IPS-NIHi11 (cell line): ENCODE data around the gene PLCB3.

ENCODE experiments used
- DNase-seq: peaks from one replicate; pipeline ENCODE4 v3.0.0; 2012; ENCODE audit warnings: mixed read lengths, low spot score

PLCB3 gene

DNA sequence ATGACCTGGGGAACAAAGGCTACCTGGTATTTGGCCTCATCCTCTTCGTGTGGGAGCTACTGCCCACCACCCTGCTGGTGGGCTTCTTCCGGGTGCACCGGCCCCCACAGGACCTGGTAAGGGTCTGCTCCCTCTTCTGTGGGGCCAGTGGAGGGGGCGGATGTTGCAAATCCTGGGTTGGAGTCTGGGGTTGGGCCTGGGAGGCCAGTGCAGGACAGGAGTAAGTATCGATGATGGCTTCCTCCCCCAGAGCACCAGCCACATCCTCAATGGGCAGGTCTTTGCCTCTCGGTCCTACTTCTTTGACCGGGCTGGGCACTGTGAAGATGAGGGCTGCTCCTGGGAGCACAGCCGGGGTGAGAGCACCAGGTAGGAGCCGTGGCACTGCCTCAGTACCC lies 37.0 kb downstream of the PLCB3 start:
- no peak for DNase-seq

DNA sequence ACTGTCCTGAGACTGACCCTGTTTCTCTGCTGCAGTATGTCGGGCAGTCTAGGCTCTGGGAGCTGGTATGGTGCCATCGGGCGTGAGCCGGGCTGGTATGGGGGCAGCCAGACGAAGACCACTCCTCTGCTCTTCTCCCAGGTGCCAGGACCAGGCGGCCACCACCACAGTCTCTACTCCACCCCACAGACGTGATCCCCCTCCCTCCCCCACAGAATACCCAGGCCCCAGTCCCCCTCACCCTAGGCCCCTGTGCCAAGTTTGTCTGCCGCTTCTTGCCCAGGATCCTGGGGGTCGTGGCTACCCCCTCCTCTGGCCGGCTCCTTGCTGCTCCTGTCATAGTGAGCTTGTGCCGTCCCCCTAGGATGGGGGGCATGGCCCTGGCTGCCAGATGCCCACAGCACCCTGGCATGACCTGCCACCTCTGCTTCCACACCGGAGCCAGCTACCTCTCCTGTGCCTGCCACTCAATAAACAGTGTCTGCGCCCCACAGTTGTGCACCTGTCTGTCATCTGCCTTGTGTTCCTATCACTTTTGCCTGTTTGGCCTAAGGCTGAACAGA lies 37.8 kb downstream of the PLCB3 start:
- DNase-seq, result no peak

DNA sequence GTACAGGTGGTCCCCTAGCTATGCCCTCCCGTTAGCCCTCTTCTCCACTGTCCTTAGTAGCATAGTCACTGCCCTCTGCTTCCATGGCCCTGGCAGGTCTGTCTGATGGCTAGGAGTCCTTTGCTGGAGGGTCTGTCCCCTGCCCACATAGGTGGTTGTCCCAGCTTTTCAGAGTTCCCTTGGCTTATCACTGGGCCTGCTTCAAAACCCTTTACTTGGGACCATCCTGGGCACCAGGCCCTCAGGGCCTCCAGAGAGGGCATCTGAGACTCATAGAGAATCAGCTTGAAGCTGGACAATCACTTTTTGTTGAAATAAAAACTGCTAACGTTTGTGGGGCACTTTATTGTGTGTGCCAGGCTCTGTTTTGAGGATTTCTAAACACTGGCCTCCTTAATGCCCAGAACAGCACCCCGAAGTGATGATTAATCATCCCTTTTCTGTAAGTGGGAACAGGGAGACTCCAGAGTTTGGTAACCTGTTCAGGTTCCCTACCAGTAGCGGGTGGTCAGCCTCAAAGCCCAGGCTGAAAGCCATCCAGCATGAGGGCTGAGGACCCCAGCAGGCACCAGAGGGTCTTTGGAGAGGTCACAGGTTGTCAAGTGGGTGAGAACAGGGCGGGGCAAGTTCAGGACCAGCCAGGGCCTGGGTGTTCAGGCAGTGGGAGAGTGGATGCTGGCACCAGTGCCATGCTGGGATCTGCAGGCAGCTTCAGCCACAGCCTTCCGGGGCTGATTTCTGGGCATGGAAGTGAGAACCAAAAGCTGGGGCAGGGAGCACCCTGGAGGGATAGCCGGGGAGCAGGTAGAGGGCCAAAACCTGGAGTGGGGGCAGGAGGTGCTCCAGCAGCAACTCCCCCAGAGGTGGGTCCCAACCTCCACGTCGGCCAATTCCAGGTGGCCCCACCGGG lies 39.3 kb downstream of the PLCB3 start:
- DNase-seq, result no peak

DNA sequence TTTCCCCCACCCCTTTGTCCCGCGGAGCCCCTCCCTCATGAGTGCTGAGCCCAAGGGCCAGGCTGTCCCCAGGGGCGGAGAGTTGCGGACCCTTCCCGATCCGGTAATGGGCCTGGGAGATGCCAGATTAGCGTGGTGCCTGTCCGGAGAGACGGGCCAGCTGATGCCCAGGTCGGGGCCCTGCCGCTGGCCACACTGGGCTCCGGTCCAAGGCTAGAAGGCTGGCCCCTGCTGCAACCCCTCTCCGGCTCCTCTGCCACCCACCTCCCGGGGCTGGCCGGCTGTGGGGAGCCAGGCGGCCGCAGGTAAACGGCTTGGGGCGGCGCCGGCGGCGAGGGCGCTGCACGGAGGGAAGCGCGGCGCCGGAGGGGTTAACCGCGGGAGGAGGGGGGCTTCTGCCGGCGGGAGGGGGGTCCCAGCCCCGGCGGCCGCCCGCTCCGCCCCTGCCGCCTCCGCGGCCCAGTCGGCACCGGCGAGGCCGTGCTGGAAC lies 40.0 kb downstream of the PLCB3 start, which contains the start of gene KCNK4:
Gene KCNK4 (plus strand): TSS at position 41 of the 490 bp plus-strand sequence. CDS start 1,717 bp downstream, outside the sequence.
- peak; percentile 65 for DNase-seq

DNA sequence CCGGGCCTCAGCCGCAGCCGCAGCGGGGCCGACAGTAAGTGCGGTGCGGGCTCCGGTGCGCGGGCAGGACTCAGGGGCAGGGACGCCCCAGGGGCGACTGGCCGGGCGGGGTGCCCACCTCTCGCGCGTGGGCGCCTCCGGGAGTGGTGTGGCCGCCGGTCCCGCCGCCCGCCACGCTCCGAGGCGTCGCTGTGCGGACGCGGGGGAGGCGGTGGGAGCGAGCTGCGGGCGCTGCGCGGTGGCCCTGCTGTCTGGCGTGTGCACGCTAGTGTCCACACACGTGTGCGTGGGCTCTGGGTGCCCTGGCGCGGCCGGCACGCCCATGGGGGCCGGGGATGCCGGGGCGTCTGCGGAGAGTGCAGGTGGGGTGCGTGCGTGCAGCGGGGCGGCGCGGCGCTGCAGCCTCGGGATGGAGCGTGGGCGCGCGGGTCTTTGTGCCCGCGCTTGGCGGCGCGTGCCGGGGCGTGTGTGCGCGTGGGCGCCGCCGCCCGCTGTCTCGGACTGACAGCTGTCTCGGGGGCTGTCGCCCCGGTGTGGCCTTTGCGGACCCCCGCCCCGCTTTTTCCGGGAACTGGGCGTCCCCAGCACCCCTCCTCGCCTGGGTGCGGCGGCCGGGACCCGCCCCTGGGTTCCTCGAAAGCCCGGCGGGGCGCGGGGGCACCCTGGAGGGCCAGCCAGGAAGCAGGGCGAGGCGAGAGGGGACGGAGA lies 40.6 kb downstream of the PLCB3 start:
- DNase-seq, result no peak

DNA sequence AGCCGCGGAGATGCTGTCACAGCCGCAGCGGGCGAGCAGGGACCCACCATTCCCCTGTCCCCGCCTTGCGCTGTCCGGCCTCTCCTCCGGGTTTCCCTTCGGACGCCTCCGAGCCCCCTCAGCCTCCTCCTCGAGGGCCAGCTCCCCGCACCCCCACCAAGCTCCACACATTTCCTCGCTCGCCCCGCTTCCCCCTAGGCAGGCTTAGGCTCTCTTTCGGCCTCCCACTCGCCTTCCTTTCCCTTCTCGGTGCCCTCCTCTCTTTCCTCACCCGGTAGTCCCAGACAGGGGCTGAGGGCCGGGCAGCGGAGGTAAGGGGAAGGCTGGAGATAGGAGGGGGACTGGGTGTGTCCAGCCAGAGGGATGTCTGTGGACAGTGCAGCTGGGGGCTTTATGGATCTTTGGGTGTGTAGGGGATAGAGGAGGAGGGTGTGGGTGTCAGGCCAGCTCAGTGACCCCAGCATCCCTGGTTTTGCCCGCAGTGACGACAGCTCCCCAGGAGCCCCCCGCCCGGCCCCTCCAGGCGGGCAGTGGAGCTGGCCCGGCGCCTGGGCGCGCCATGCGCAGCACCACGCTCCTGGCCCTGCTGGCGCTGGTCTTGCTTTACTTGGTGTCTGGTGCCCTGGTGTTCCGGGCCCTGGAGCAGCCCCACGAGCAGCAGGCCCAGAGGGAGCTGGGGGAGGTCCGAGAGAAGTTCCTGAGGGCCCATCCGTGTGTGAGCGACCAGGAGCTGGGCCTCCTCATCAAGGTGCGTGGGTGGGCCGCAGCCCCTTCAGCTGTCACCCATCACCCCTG lies 41.3 kb downstream of the PLCB3 start:
- DNase-seq, result peak; percentile 45

DNA sequence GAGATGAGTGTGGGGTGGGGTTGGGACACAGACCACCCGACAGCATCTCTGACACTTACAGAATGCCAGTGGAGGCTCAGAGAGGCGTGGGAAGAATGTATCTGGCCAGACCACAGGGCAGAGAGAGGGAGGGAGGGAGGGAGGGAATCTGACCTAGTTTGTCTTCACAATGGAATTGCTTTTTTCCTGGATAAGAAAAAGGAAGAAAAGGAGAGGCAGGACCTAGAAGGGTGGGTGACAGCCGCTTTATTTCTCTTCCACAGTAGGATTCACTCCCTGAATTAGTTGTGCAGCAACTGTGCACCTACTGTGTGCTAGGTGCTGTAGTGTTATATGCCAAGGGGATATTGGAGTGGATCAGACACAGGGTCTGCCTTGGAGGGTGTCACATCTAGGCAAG lies 43.4 kb downstream of the PLCB3 start:
- DNase-seq, result no peak

DNA sequence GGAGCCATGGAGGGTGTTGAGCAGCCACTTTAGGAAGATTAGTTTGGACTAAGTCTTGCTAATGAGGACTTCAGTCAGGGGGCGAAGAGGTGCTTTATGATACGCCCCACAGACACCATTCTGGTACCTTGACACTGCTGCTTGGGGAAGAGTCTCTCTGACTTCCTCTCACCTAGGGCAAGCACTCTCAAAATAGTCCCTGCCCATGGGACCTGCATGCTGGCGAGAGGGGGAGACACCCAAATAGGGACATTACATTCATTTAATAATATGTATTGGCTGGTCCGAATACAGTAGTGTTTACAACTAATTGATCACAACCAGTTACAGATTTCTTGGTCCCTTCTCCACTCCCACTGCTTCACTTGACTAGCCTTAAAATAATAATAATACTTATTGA lies 44.4 kb downstream of the PLCB3 start:
- no peak for DNase-seq

DNA sequence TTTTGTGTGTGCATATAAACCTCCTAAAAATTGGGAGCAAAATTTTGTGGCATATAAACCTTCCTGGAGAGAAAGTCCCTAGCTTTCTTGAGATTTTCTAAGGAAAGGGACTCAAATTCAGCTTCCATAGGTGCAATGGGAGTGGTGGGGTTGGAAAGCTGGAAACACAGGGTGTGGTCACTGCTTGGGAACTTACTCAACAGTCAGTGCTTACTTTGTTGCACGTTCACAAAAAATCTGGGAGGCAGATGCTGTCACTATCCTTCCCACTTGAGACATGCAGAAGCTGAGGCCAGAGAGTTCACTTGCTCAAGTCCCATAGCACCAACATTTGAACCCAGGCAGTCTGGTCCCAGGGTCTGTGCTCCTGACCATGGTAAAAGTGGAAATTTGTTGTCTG lies 44.9 kb downstream of the PLCB3 start:
- DNase-seq, result no peak

DNA sequence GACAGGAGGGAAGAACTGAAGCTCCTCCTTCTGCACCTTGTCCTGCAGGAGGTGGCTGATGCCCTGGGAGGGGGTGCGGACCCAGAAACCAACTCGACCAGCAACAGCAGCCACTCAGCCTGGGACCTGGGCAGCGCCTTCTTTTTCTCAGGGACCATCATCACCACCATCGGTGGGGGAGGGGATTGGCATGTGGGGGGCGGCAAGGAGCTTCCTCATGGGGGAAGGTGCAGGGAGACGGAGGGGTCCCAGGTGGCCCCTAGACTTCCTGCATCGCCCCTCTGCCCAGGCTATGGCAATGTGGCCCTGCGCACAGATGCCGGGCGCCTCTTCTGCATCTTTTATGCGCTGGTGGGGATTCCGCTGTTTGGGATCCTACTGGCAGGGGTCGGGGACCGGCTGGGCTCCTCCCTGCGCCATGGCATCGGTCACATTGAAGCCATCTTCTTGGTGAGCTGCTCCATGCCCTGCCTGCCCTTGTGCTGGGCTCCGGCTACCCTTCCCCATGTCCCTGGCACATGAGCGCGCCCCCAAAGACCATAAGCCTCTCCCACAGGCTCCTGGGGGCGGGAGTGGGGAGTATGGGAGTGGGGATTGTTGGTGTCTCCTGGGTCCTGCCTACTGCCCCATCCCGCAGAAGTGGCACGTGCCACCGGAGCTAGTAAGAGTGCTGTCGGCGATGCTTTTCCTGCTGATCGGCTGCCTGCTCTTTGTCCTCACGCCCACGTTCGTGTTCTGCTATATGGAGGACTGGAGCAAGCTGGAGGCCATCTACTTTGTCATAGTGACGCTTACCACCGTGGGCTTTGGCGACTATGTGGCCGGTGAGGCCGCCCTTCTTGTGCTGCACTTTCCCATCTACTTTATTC lies 45.7 kb downstream of the PLCB3 start:
- no peak for DNase-seq

DNA sequence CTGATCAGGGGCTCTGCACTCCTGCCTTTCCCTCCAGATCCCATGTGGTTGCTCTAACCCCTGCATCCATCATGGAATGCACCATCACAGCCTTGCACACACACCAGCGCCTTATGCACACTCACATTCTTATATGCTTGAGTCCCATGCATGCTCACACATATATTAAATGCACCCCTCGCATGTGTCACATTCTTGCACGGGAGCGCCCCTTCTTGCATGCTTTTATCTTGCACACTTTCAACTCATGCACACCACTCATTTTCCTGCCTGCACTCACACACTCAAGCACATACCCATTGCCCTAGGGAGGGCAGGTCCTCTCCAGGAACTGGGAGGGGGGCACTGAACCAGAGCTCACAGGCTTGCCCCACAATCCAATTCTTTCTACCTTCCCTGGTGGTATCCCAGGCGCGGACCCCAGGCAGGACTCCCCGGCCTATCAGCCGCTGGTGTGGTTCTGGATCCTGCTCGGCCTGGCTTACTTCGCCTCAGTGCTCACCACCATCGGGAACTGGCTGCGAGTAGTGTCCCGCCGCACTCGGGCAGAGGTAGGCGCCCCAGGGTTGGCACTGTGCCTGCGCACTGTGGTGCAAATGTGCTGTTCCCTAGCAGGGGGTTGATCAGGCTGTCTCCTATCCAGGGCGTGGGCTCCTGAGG lies 46.5 kb downstream of the PLCB3 start:
- DNase-seq, result peak; percentile 10

DNA sequence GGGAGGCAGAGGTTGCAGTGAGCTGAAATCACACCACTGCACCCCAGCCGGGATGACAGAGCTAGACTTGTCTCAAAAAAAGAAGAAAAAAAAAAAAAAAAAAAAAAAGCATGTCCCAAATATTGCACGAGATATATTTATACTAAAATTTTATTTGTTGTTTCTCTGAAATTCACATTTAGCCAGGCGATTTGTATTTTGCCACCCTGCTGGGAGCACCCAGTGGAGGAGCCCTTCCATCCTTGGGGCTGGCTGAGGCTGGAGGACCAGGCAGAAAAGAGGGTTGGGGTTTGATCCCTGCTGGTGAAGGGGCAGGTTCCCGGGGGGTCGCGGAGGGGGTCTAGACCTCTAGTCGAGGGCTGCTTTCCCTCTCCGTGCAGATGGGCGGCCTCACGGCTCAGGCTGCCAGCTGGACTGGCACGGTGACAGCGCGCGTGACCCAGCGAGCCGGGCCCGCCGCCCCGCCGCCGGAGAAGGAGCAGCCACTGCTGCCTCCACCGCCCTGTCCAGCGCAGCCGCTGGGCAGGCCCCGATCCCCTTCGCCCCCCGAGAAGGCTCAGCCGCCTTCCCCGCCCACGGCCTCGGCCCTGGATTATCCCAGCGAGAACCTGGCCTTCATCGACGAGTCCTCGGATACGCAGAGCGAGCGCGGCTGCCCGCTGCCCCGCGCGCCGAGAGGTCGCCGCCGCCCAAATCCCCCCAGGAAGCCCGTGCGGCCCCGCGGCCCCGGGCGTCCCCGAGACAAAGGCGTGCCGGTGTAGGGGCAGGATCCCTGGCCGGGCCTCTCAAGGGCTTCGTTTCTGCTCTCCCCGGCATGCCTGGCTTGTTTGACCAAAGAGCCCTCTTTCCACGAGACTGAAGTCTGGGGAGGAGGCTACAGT lies 47.9 kb downstream of the PLCB3 start:
- DNase-seq, result no peak

DNA sequence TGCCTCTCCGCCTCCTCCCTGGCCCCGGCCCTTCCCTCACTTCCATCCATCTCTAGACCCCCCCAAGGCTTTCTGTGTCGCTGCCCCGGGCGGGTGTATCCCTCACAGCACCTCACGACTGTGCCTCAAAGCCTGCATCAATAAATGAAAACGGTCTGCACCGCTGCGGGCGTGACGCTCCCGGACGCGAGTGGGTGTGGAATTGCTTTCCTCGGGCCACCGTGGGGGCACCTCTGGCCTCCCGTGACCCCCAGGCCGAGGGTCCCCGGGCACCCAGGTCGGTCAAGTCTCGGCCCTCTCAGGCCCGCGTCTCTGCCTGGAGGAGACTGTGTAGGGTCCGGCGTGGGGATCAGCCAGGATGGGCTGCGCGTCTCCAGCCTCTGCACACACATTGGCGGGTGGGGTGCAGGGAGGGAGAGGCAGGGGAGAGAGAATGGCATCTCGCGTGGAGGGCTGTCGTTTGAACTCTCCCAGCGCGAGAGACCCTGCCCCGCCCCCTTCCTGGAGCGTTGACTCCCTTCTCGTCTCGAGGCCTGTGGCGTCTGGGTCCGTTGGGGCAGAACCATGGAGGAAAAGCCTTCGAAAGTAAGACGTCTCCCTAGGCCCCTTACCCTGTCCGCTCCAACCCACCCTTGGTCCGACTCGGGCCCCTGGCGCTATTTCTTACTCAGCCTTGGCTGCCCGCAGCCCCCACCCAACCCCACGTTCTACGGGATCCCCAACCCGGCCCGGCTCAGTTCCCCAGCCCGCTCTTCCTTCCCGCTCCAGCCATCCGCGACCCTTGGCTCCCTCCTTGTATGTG lies 48.7 kb downstream of the PLCB3 start, which contains the start of gene CATSPERZ:
Gene CATSPERZ (plus strand): TSS at position 512 of the 802 bp plus-strand sequence. CDS start 53 bp downstream, at position 565.
- DNase-seq, result peak; percentile 62

DNA sequence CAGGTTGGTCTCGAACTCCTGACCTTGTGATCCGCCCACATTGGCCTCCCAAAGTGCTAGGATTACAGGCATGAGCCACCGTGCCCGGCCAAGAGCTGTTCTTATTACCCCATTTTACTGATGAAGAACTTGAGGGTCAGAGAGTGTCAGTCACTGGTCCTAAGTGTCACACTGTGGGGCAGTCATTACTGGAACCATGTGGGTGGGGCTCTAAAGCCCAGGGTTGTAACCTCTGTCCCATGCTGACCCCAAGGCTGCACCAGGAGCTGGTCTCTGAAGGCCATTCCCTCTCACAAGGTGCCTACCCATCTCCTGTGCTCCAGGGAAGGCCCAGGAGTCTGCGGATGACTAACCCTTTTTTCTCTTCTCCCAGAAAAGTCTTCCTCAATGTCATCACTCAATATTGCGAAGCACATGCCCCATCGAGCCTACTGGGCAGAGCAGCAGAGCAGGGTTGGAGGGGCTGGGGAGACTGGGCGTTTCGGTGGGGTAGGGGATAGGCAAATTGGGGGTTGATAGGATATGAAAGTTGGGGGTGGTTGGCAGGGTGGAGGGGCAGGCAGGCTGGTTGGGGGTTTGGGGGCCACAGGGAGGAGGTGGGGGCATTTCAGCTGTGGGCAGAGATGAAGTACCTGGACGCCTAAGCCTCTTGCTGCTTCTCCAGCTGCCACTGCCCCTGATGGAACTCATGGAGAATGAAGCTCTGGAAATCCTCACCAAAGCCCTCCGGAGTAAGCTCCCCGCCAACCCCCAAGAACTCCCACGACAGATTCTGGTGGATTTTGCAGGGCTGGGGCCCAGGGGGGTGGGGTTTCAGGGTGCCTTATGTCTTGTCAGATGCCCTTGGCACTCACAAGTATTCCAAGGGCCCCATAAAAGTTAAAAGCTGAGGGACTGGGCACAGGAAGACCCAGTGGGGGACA lies 52.0 kb downstream of the PLCB3 start:
- DNase-seq, result no peak

DNA sequence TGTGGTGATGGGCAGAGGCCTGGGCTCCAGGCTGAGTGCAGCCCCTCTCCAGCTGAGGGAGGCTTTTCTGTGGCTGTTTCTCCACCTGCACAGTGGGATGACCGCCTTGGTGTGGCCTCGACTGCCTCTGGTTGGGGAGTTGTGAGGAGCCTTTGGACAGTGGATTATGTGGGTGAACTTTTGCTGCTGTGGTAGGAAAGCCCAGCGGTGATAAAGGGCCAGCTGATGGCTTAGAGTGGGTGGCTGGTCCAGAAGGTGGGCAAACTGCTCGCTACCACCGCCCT lies 52.6 kb downstream of the PLCB3 start:
- no peak for DNase-seq

DNA sequence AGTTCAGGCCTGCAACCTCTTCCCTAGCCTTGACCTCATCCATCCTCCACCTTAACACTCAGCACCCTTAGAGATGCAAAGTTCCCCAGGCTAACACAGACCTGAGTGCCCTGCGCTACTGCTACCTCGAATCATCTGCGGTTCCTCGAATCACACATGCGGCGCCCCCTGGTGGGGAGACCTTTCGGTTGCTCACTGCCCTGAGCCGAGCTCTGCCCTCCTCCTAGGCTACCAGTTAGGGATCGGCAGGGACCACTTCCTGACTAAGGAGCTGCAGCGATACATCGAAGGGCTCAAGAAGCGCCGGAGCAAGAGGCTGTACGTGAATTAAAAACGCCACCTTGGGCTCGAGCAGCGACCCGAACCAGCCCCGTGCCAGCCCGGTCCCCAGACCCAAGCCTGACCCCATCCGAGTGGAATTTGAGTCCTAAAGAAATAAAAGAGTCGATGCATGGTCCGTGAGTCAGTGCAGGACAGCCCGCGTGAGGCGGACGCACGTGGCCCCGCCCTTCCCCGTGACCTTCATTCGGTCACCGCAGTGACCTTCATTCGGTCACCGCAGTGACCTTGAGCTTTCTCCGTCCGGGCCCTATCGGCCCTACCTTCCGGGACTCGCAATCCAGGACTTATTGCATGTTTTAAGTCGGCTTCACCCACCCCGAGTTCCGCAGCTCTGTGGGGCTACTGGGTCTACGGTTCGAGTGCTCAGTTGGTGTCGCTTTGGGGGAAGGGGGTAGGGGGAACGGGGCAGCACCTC lies 53.2 kb downstream of the PLCB3 start:
- DNase-seq, result peak; percentile 82
